HepG2 (cell line): ENCODE results near the gene ANKRD11. TPM values are rescaled to one million over a fixed set of nuclear protein-coding genes. Genes with fewer than 3 reads are reported as not detected.
A peak's percentile ranks its signal among the peaks of the same experiment; 100 is the strongest.

Experiments used
- CHCHD3 ChIP-seq: sonication (generic); formaldehyde crosslinking; IDR thresholded peaks from 2 replicates; pipeline ENCODE4 v1.8.0; 2022; ENCODE audit warnings: mild to moderate bottlenecking, missing genetic modification reagents, moderate library complexity
- HDAC1 ChIP-seq: sonication (generic); formaldehyde crosslinking; IDR thresholded peaks from 2 replicates; pipeline ENCODE4 v1.5.1; 2020; ENCODE audit warnings: mild to moderate bottlenecking, missing genetic modification reagents
- KDM4B ChIP-seq: sonication (generic); formaldehyde crosslinking; IDR thresholded peaks from 2 replicates; pipeline ENCODE4 v1.4.0; 2020; ENCODE audit warnings: missing genetic modification reagents
- KMT2A ChIP-seq: sonication (generic); formaldehyde crosslinking; IDR thresholded peaks from 2 replicates; pipeline ENCODE4 v1.4.0; 2020; ENCODE audit warnings: missing genetic modification reagents
- NONO ChIP-seq, 2 experiments: fragments of 450-650 bp in 1 of 2; sonication (generic) in 1 of 2; formaldehyde crosslinking in 1 of 2; IDR thresholded peaks in 1 of 2; conservative IDR thresholded peaks in 1 of 2; 2 replicates each; pipeline versions ENCODE4 v1.6.1 to v1.8.0; 2017 to 2022; ENCODE audit warnings: mild to moderate bottlenecking in 1 of 2, missing genetic modification reagents in 1 of 2, moderate library complexity in 1 of 2
- POLR2AphosphoS2 ChIP-seq: IDR thresholded peaks from 2 replicates; pipeline ENCODE4 v1.6.1; 2011; ENCODE audit warnings: low read depth, low read length, improper control_type of control experiment
- PTBP1 ChIP-seq: fragments of 200-400 bp; formaldehyde crosslinking; IDR thresholded peaks from 2 replicates; pipeline ENCODE4 v1.6.1; 2018; ENCODE audit warnings: low read length, low read depth; ENCODE audit not compliant: poor library complexity, severe bottlenecking
- RBM22 ChIP-seq: fragments of 200-400 bp; formaldehyde crosslinking; optimal IDR thresholded peaks from 2 replicates; pipeline ENCODE3; 2017; ENCODE audit warnings: mild to moderate bottlenecking, low read length, moderate library complexity
- REXO4 ChIP-seq: sonication (generic); formaldehyde crosslinking; IDR thresholded peaks from 2 replicates; pipeline ENCODE4 v1.8.0; 2022; ENCODE audit warnings: missing genetic modification reagents, mild to moderate bottlenecking, borderline replicate concordance
- SNAPC2 ChIP-seq: sonication (generic); formaldehyde crosslinking; IDR thresholded peaks from 2 replicates; pipeline ENCODE4 v1.8.1; 2022; ENCODE audit warnings: mild to moderate bottlenecking, missing genetic modification reagents
- ZBTB7A ChIP-seq: sonication (generic); formaldehyde crosslinking; IDR thresholded peaks from 2 replicates; pipeline ENCODE4 v1.8.0; 2022; ENCODE audit warnings: mild to moderate bottlenecking, missing genetic modification reagents
- ZNF451 ChIP-seq: sonication (generic); formaldehyde crosslinking; IDR thresholded peaks from 2 replicates; pipeline ENCODE4 v1.5.0; 2020; ENCODE audit warnings: mild to moderate bottlenecking, missing genetic modification reagents
- ZNF619 ChIP-seq: sonication (generic); formaldehyde crosslinking; IDR thresholded peaks from 2 replicates; pipeline ENCODE4 v1.4.0; 2020; ENCODE audit warnings: mild to moderate bottlenecking, missing genetic modification reagents
- ZNF713 ChIP-seq: sonication (generic); formaldehyde crosslinking; IDR thresholded peaks from 2 replicates; pipeline ENCODE4 v1.4.0; 2020; ENCODE audit warnings: mild to moderate bottlenecking, missing genetic modification reagents
- polyA plus RNA-seq, 8 experiments: library from polyadenylated mRNA; depleted of rRNA in 3 of 8; stranded (reverse) in 7 of 8; unstranded in 1 of 8; fragments of >200 nt; fragmentation: Illumina TruSeq in 4 of 8; extraction: Trizol in 4 of 8; gene quantifications; 2 replicates each; pipeline versions ENCODE4 v1.2.1 to v1.2.3, GENCODE V29; 2011 to 2016; ENCODE audit warnings: low read depth in 4 of 8, missing spikeins in 1 of 8, mixed read lengths in 1 of 8; ENCODE audit not compliant: insufficient read depth in 1 of 8
- total RNA-seq, 5 experiments: library from RNA; depleted of rRNA; stranded (reverse); fragments of >200 nt; fragmentation: Illumina TruSeq; extraction: Trizol; gene quantifications; 2 replicates each; pipeline ENCODE4 v1.2.3, GENCODE V29; 2016; ENCODE audit warnings: low read depth in 1 of 5
- TF ChIP-seq, protein P1 (sequence below), 2 experiments: IDR thresholded peaks; 2 replicates each; pipeline ENCODE4 v1.6.1; 2011 to 2012; ENCODE audit warnings: low read length in 2 of 2, borderline replicate concordance in 1 of 2, low read depth in 1 of 2, mild to moderate bottlenecking in 1 of 2, moderate library complexity in 1 of 2
- TF ChIP-seq, protein P2 (sequence below): IDR thresholded peaks from 2 replicates; pipeline ENCODE4 v1.6.1; 2016; ENCODE audit warnings: control low read depth
- TF ChIP-seq, protein P3 (sequence below): sonication (generic); formaldehyde crosslinking; IDR thresholded peaks from 2 replicates; pipeline ENCODE4 v1.4.0; 2020; ENCODE audit warnings: low read depth, mild to moderate bottlenecking, missing genetic modification reagents
- TF ChIP-seq, protein P4 (sequence below): sonication (generic); formaldehyde crosslinking; IDR thresholded peaks from 2 replicates; pipeline ENCODE4 v1.5.0; 2020; ENCODE audit warnings: missing genetic modification reagents, mild to moderate bottlenecking, borderline replicate concordance
- TF ChIP-seq, protein P5 (sequence below), 2 experiments: sonication (generic) in 1 of 2; formaldehyde crosslinking in 1 of 2; IDR thresholded peaks; 2 replicates each; pipeline versions ENCODE4 v1.4.0 to v1.6.1; 2018 to 2020; ENCODE audit warnings: missing genetic modification reagents in 2 of 2, borderline replicate concordance in 1 of 2, low read depth in 1 of 2, mild to moderate bottlenecking in 1 of 2, missing biosample characterization in 1 of 2

Gene ANKRD11
- total and polyA plus RNA-seq, 2 of the 13 experiments (the other 11 are each of a cell fraction or from before 2014, with no cell fraction given) = 21.4 to 38.4 TPM

DNA sequence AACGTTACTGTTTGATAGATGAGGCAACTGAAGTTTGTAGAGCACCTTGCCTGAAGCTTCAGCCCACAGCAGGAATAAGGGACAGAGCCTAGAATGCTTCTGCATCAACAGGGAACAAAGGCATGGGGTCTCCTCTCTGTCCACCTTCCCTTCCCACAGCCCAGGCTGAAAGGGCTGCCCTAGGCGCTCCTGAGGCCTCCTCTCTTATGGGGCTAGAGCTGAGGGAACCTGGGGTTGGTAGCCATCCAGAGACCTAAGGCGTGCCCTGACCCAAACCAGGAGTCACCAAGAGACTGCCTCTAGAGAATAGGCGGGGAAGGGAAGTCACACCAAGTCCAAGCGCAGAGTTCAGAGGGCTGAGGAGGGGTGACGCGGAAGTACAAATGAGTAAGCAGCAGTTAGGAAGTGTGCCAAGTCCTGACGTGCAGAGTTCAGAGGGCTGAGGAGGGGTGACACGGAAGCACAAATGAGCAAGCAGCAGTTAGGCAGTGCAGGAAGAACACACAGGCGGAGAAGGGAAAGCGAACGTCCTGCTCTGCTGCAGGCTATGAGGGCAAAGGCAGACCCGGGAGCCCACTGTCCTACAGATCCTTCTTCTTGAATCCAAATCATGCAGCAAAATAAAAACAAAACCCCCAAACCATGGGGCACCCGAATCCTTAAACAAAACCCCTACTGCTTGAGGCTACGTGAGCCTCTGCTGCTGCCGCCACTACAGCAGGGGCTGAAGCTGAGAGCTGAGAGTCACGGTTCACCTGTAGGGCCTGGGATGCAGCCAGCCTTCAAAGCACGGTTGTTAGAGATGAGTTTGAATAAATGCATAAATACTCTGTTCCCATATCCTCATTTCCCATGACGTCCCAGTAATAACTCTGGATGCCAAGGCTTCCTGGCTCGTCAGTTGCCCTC, 15.1 kb upstream of the ANKRD11 start (continued):
- TF ChIP-seq CHCHD3 (CRISPR knock-in tag) = no peak
- TF ChIP-seq HDAC1 (CRISPR knock-in tag) = peak; percentile 95
- peak; percentile 95 for TF ChIP-seq ZNF713
- no peak for TF ChIP-seq REXO4 (CRISPR knock-in tag)
- TF ChIP-seq NONO (IDR thresholded peaks at IDR 0.05) = no peak
- peak; percentile 95 for TF ChIP-seq NONO (CRISPR knock-in tag; conservative IDR thresholded peaks at IDR 0.05)
- peak; percentile 65 for TF ChIP-seq RBM22
- peak; percentile 80; the same call in 1 of the 2 replicates for TF ChIP-seq ZNF451
- no peak for TF ChIP-seq PTBP1
- TF ChIP-seq, protein P1, sequence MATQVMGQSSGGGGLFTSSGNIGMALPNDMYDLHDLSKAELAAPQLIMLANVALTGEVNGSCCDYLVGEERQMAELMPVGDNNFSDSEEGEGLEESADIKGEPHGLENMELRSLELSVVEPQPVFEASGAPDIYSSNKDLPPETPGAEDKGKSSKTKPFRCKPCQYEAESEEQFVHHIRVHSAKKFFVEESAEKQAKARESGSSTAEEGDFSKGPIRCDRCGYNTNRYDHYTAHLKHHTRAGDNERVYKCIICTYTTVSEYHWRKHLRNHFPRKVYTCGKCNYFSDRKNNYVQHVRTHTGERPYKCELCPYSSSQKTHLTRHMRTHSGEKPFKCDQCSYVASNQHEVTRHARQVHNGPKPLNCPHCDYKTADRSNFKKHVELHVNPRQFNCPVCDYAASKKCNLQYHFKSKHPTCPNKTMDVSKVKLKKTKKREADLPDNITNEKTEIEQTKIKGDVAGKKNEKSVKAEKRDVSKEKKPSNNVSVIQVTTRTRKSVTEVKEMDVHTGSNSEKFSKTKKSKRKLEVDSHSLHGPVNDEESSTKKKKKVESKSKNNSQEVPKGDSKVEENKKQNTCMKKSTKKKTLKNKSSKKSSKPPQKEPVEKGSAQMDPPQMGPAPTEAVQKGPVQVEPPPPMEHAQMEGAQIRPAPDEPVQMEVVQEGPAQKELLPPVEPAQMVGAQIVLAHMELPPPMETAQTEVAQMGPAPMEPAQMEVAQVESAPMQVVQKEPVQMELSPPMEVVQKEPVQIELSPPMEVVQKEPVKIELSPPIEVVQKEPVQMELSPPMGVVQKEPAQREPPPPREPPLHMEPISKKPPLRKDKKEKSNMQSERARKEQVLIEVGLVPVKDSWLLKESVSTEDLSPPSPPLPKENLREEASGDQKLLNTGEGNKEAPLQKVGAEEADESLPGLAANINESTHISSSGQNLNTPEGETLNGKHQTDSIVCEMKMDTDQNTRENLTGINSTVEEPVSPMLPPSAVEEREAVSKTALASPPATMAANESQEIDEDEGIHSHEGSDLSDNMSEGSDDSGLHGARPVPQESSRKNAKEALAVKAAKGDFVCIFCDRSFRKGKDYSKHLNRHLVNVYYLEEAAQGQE (IDR thresholded peaks at IDR 0.05; ENCODE audit: borderline replicate concordance in 1 of 2, low read depth in 1 of 2, low read length in 2 of 2) = peak in 1 of 2 experiments; percentile 43; a peak in 1 of 4 replicates
- TF ChIP-seq KDM4B = peak; percentile 90
- TF ChIP-seq, protein P2, sequence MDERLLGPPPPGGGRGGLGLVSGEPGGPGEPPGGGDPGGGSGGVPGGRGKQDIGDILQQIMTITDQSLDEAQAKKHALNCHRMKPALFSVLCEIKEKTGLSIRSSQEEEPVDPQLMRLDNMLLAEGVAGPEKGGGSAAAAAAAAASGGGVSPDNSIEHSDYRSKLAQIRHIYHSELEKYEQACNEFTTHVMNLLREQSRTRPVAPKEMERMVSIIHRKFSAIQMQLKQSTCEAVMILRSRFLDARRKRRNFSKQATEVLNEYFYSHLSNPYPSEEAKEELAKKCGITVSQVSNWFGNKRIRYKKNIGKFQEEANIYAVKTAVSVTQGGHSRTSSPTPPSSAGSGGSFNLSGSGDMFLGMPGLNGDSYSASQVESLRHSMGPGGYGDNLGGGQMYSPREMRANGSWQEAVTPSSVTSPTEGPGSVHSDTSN (CRISPR knock-in tag) = no peak
- TF ChIP-seq POLR2AphosphoS2 = peak; percentile 52; the same call in 1 of the 2 replicates
- TF ChIP-seq, protein P3, sequence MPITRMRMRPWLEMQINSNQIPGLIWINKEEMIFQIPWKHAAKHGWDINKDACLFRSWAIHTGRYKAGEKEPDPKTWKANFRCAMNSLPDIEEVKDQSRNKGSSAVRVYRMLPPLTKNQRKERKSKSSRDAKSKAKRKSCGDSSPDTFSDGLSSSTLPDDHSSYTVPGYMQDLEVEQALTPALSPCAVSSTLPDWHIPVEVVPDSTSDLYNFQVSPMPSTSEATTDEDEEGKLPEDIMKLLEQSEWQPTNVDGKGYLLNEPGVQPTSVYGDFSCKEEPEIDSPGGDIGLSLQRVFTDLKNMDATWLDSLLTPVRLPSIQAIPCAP (CRISPR knock-in tag) = peak; percentile 77; the same call in 1 of the 2 replicates
- peak; percentile 92; the same call in 1 of the 2 replicates for TF ChIP-seq SNAPC2 (CRISPR knock-in tag)
- TF ChIP-seq, protein P4, sequence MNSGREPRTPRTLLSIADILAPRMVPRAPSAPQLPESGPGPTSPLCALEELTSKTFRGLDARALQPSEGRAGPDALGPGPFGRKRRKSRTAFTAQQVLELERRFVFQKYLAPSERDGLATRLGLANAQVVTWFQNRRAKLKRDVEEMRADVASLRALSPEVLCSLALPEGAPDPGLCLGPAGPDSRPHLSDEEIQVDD (CRISPR knock-in tag) = no peak
- TF ChIP-seq, protein P5, sequence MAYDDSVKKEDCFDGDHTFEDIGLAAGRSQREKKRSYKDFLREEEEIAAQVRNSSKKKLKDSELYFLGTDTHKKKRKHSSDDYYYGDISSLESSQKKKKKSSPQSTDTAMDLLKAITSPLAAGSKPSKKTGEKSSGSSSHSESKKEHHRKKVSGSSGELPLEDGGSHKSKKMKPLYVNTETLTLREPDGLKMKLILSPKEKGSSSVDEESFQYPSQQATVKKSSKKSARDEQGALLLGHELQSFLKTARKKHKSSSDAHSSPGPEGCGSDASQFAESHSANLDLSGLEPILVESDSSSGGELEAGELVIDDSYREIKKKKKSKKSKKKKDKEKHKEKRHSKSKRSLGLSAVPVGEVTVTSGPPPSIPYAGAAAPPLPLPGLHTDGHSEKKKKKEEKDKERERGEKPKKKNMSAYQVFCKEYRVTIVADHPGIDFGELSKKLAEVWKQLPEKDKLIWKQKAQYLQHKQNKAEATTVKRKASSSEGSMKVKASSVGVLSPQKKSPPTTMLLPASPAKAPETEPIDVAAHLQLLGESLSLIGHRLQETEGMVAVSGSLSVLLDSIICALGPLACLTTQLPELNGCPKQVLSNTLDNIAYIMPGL (CRISPR knock-in tag; IDR thresholded peaks at IDR 0.05; ENCODE audit: borderline replicate concordance in 1 of 2, low read depth in 1 of 2) = peak; percentile 75 to 90; a peak in 3 of 4 replicates
- TF ChIP-seq ZBTB7A (CRISPR knock-in tag) = peak; percentile 86
- peak; percentile 94; the same call in 1 of the 2 replicates for TF ChIP-seq ZNF619 (CRISPR knock-in tag)
- TF ChIP-seq KMT2A (CRISPR knock-in tag) = peak; percentile 96
